OCI-LY7 (cell line): ENCODE results near the gene HMCES. TPM values are rescaled to one million over a fixed set of nuclear protein-coding genes. Genes with fewer than 3 reads are reported as not detected.

ENCODE experiments used
- BruUV-seq: library from RNA; stranded (reverse); fragments of 400-500 nt; replicated peaks from 2 replicates; lab custom pipeline; 2021; lab: Mats Ljungman, UMichigan
- CTCF ChIA-PET: fragments of 300-600 bp; sonication (Branson Sonifier 250); formaldehyde crosslinking; loops from one replicate; lab custom pipeline; 2022; ENCODE audit warnings: antibody characterized with exemption; ENCODE audit not compliant: unreplicated experiment; lab: Charles Lee
- POLR2A ChIA-PET: fragments of 300-600 bp; sonication (Branson Sonifier 250); formaldehyde crosslinking; loops from one replicate; lab custom pipeline; 2022; ENCODE audit warnings: antibody characterized with exemption; lab: Charles Lee
- DNase-seq: peaks from one replicate; pipeline ENCODE4 v3.0.0-alpha.2; 2015; ENCODE audit warnings: low spot score
- H2AFZ ChIP-seq: fragments of 200-600 bp; sonication (generic), shearing (Covaris generic); 2 replicates; pipeline ENCODE4 v1.6.1; 2014; ENCODE audit warnings: mild to moderate bottlenecking, antibody characterized with exemption, low read length, moderate library complexity
- H3K27ac ChIP-seq: fragments of 200-600 bp; sonication (generic); 2 replicates; pipeline ENCODE4 v1.5.1; 2014; ENCODE audit warnings: mixed run types, low read depth, mild to moderate bottlenecking, moderate library complexity, low read length, inconsistent platforms; ENCODE audit not compliant: poor library complexity, severe bottlenecking
- H3K36me3 ChIP-seq: fragments of 200-600 bp; sonication (generic); 2 replicates; pipeline ENCODE4 v1.6.1; 2014; ENCODE audit warnings: mild to moderate bottlenecking, antibody characterized with exemption, low read length, moderate library complexity, mixed read lengths; ENCODE audit not compliant: insufficient read depth
- H3K4me1 ChIP-seq: fragments of 200-600 bp; sonication (generic); 2 replicates; pipeline ENCODE4 v1.5.1; 2014; ENCODE audit warnings: mild to moderate bottlenecking, low read length; ENCODE audit not compliant: insufficient read depth, poor library complexity, severe bottlenecking
- H3K4me2 ChIP-seq: fragments of 200-600 bp; sonication (generic); 2 replicates; pipeline ENCODE4 v1.6.1; 2014; ENCODE audit warnings: mild to moderate bottlenecking, low read length
- H3K4me3 ChIP-seq: fragments of 200-600 bp; sonication (generic); 2 replicates; pipeline ENCODE4 v1.5.1; 2014; ENCODE audit warnings: mild to moderate bottlenecking, low read depth, low read length; ENCODE audit not compliant: poor library complexity, severe bottlenecking
- H3K79me2 ChIP-seq: fragments of 200-600 bp; sonication (generic); 2 replicates; pipeline ENCODE4 v1.6.1; 2016; ENCODE audit warnings: low read depth, mild to moderate bottlenecking, low read length, moderate library complexity, mixed read lengths; ENCODE audit not compliant: insufficient read depth
- H3K9me2 ChIP-seq: fragments of 200-600 bp; sonication (generic); 2 replicates; pipeline ENCODE4 v1.6.1; 2016; ENCODE audit warnings: mild to moderate bottlenecking, low read length, mixed read lengths; ENCODE audit not compliant: insufficient read depth
- H3K9me3 ChIP-seq: fragments of 200-600 bp; sonication (generic); 2 replicates; pipeline ENCODE4 v1.6.1; 2014; ENCODE audit warnings: mild to moderate bottlenecking, mixed run types, low read length, mixed read lengths
- H4K20me1 ChIP-seq: fragments of 200-600 bp; sonication (generic); 2 replicates; pipeline ENCODE4 v1.6.1; 2014; ENCODE audit warnings: mild to moderate bottlenecking, antibody characterized with exemption, low read length, moderate library complexity, mixed read lengths; ENCODE audit not compliant: insufficient read depth
- EZH2phosphoT487 ChIP-seq: fragments of 200-600 bp; sonication (generic); IDR thresholded peaks from 2 replicates; pipeline ENCODE4 v1.6.1; 2018; ENCODE audit warnings: low read depth, borderline replicate concordance, mild to moderate bottlenecking, mixed run types, antibody characterized with exemption, low read length, moderate library complexity, mixed read lengths
- intact Hi-C: fragments of 100-400 bp; cut with micrococcal nuclease; formaldehyde crosslinking; loops from one replicate; pipeline ENCODE4 v1.10.0; 2022; ENCODE audit not compliant: unreplicated experiment
- total RNA-seq, 2 experiments: library from RNA; depleted of rRNA in 1 of 2; stranded (reverse); fragments of >200 nt in 1 of 2; shearing (Covaris generic) in 1 of 2; gene quantifications; 2 replicates each; pipeline ENCODE4 v1.2.3, GENCODE V29; 2014 to 2022
- TF ChIP-seq, protein P1 (sequence below): fragments of 200-600 bp; sonication (generic); conservative IDR thresholded peaks from 2 replicates; pipeline ENCODE4 v1.5.1; 2014; ENCODE audit warnings: mild to moderate bottlenecking, antibody characterized with exemption, low read length, moderate library complexity, mixed read lengths

HMCES gene
- total RNA-seq, 2 experiments from 2014 or later: 90.6 to 287 TPM

DNA sequence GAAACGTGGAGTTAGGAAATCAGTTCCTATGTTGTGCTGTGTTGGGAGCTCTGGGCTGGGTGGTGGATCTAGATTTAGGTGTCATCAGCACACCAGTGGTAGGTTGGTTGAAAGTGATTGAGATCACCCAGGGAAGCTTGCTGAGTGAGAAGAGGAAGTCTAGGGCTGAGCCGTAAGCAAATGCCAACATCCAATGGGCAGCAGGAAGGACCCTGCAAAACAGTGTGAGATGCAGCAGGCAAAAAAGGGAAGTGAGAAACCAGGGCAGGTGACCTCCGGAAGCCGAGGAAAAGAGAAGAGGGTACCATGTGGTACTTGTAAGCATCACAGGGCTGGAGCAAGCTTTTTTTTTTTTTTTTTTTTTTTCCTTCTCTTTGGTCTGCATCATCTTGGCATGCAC, 45.1 kb upstream of the HMCES start:
- Histone ChIP-seq H3K4me1 (peaks cover 65% of the 10 kb centered on the region), H2AFZ (peak overlapping the region; percentile 35; the same call in 1 of the 2 replicates), H3K36me3 (no peaks in the 10 kb centered on the region), H3K9me2 (no peaks in the 10 kb centered on the region), H3K9me3 (peaks cover 9% of the 10 kb centered on the region; the same call in 1 of the 2 replicates), H4K20me1 (no peaks in the 10 kb centered on the region), H3K4me2 (peak overlapping the region; percentile 74), H3K79me2 (no peaks in the 10 kb centered on the region), H3K4me3 (peak overlapping the region; percentile 45), H3K27ac (peak overlapping the region; percentile 86)
- ChIA-PET POLR2A (interaction anchor here (0.5 to 3.1 kb wide), 20 partner anchors 9 to 1111 kb away, joined by 3 to 34 read pairs (median 4); partner anchors contain the start of gene COPG1), CTCF (interaction anchor here (0.8 to 1.2 kb wide), 2 partner anchors 71 to 217 kb away, joined by 3 to 5 read pairs; no protein-coding TSS in a partner anchor)
- no TSS peak for BruUV-seq
- DNase-seq: peak; percentile 98
- TF ChIP-seq, protein P1, sequence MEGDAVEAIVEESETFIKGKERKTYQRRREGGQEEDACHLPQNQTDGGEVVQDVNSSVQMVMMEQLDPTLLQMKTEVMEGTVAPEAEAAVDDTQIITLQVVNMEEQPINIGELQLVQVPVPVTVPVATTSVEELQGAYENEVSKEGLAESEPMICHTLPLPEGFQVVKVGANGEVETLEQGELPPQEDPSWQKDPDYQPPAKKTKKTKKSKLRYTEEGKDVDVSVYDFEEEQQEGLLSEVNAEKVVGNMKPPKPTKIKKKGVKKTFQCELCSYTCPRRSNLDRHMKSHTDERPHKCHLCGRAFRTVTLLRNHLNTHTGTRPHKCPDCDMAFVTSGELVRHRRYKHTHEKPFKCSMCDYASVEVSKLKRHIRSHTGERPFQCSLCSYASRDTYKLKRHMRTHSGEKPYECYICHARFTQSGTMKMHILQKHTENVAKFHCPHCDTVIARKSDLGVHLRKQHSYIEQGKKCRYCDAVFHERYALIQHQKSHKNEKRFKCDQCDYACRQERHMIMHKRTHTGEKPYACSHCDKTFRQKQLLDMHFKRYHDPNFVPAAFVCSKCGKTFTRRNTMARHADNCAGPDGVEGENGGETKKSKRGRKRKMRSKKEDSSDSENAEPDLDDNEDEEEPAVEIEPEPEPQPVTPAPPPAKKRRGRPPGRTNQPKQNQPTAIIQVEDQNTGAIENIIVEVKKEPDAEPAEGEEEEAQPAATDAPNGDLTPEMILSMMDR: no peak
- no peak for TF ChIP-seq EZH2phosphoT487
- intact Hi-C loops: loop anchor here (1.0 to 5.0 kb wide), 3 partner anchors 49 to 111 kb away; partner anchors contain the start of genes ISY1 and RAB43

DNA sequence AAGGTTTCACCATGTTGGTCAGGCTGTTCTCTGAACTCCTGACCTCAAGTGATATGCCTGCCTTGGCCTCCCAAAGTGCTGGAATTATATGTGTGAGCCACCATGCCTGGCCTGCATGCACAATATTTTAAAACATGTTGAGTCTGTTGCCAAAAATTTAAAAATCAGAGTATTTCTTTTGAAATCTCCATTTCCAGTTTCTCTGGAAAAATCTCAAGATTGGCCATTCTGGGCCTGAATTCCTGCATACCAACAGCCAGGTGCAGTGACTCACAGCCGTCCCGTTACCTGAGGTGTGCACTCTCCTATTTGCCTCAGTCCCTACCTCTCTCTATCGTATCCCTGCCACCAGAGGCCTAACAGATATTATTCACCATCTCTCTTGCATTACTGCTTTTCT, 44.2 kb upstream of the HMCES start:
- Histone ChIP-seq H3K27ac (peak overlapping the region; percentile 86), H3K36me3 (no peaks in the 10 kb centered on the region), H3K4me1 (peaks cover 62% of the 10 kb centered on the region), H3K79me2 (no peaks in the 10 kb centered on the region), H3K9me3 (peaks cover 9% of the 10 kb centered on the region; the same call in 1 of the 2 replicates), H3K9me2 (no peaks in the 10 kb centered on the region), H2AFZ (peak overlapping the region; percentile 39; the same call in 1 of the 2 replicates), H4K20me1 (no peaks in the 10 kb centered on the region), H3K4me2 (peak overlapping the region; percentile 74), H3K4me3 (peak overlapping the region; percentile 5)
- intact Hi-C loops: loop anchor here (5.0 kb wide), 1 partner anchor 112 kb away; the partner anchor contains the start of gene RAB43
- no TSS peak for BruUV-seq
- ChIA-PET CTCF (no interaction called here), POLR2A (interaction anchor here (0.7 to 3.1 kb wide), 4 partner anchors 10 to 519 kb away, joined by 4 to 34 read pairs (median 6); no protein-coding TSS in a partner anchor)
- no peak for DNase-seq
- TF ChIP-seq, protein P1: no peak
- TF ChIP-seq EZH2phosphoT487: no peak
